Measurements from ENCODE around the gene BORCS6. TPM values are rescaled to one million over a fixed set of nuclear protein-coding genes. Genes with fewer than 3 reads are reported as not detected.

The BORCS6 gene
- total and polyA plus RNA-seq, 2 donors (not counting 1 experiment from before 2014, with no cell fraction given) = 9.7 to 20.2 TPM

DNA sequence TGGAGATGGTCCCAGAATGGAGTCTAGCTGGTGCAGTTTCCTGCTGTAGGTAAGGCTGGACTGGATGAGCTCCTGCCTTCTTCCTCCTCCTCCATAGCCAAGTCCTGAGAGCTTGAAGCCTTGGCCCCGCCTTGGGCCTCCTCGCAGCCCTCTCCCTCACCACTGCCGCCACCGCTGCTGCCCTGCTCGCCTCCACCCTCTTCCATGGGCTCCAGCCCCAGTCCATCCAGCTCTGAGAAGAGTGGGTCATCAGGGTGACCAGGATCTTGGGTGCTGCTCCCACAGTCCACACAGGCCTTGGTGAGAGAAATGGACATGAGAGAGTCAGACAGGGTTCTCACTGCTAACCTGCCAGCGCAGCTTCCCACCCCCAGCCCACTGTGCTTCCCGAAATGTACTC lies 48.9 kb downstream of the BORCS6 start:
- H3K27ac Mint-ChIP-seq = peak overlapping the region; percentile 15
- no peak overlapping the region for H3K4me2 ChIP-seq (replicated peaks; ENCODE audit: low read depth, low read length, poor library complexity, severe bottlenecking)
- no peaks in the 10 kb centered on the region for H3K9me3 Mint-ChIP-seq (ENCODE audit: insufficient read depth)
- TF ChIP-seq CTCF (IDR thresholded peaks at IDR 0.05) = no peak
- TF ChIP-seq EZH2 (IDR thresholded peaks at IDR 0.05; ENCODE audit: borderline replicate concordance, insufficient read depth, low read depth, low read length, poor library complexity, severe bottlenecking) = no peak
- no peaks in the 10 kb centered on the region for H3K27me3 Mint-ChIP-seq
- no peak overlapping the region for H3K27ac ChIP-seq (ENCODE audit: low read length in 2 of 2)
- H3K9me3 ChIP-seq (ENCODE audit: control extremely low read depth in 1 of 3, control insufficient read depth in 2 of 3, insufficient read depth in 1 of 3, low read length in 2 of 3) = no peaks in the 10 kb centered on the region
- peaks cover 0 to 45% of the 10 kb centered on the region in 2 experiments for H3K36me3 ChIP-seq (replicated peaks in 1 of 2; ENCODE audit: control extremely low read depth in 1 of 2, control insufficient read depth in 1 of 2, extremely low read depth in 1 of 2, insufficient read depth in 2 of 2, low read length in 1 of 2)
- ATAC-seq (ENCODE audit: low read depth) (no peak), DNase-seq (peak; percentile 45)
- peaks cover 2% of the 10 kb centered on the region for H3K4me1 Mint-ChIP-seq
- peaks cover 9% of the 10 kb centered on the region for H4K20me1 ChIP-seq (ENCODE audit: control insufficient read depth, insufficient read depth, low read length, poor library complexity, severe bottlenecking)
- H3K27me3 ChIP-seq (replicated peaks in 1 of 4; ENCODE audit: control extremely low read depth in 1 of 4, control insufficient read depth in 3 of 4, insufficient read depth in 4 of 4, low read length in 3 of 4) = no peaks in the 10 kb centered on the region
- ChIA-PET CTCF (interaction anchor here (0.6 to 7.2 kb wide), 8 partner anchors 9 to 81 kb away, joined by 3 to 68 read pairs (median 4); partner anchors contain the start of gene ALOXE3), POLR2A (interaction anchor here (2.6 to 2.7 kb wide), 2 partner anchors 10 to 15 kb away, joined by 21 to 36 read pairs; partner anchors contain the start of gene PER1)
- H3K4me3 Mint-ChIP-seq = no peak overlapping the region
- peaks cover 10 to 20% of the 10 kb centered on the region in 2 donors for H3K4me1 ChIP-seq (ENCODE audit: control insufficient read depth in 2 of 2, insufficient read depth in 2 of 2, low read length in 2 of 2)
- 99% methylated on average over 7 of the region's 7 CpGs for WGBS (ENCODE audit: insufficient coverage)
- intact Hi-C loops (cut with micrococcal nuclease) = no loop called here
- H2AFZ ChIP-seq (ENCODE audit: insufficient read depth, low read depth, low read length, poor library complexity, severe bottlenecking) = no peak overlapping the region
- no peaks in the 10 kb centered on the region for H3K79me2 ChIP-seq (ENCODE audit: control insufficient read depth, insufficient read depth, low read length)
- no peak overlapping the region for H3K4me3 ChIP-seq (ENCODE audit: control extremely low read depth in 1 of 5, extremely low read depth in 1 of 5, insufficient read depth in 1 of 5, low read depth in 2 of 5, low read length in 4 of 5)
- H3K9ac ChIP-seq (ENCODE audit: low read length) = no peak overlapping the region
